Trophoblast cell (in vitro differentiated cells and primary cell): ENCODE data around the gene ZIC5.
"Not testable (repeated sequence)": the region's sequence is repeated elsewhere in the genome, so short reads cannot be mapped to it uniquely, and the experiment has no call there.

ENCODE experiments used
- DNase-seq, 2 donors: peaks; one replicate each; pipeline ENCODE4 v3.0.0-alpha.2; 2016
- H2AFZ ChIP-seq: 2 replicates; pipeline ENCODE4 v1.6.1; 2013; ENCODE audit warnings: low read length, moderate library complexity, mild to moderate bottlenecking; ENCODE audit not compliant: insufficient read depth, poor library complexity
- H2AK5ac ChIP-seq: 2 replicates; pipeline ENCODE4 v1.6.1; 2013; ENCODE audit warnings: mild to moderate bottlenecking, low read length
- H2BK120ac ChIP-seq: 2 replicates; pipeline ENCODE4 v1.6.1; 2013; ENCODE audit warnings: low read length, mild to moderate bottlenecking, moderate library complexity; ENCODE audit not compliant: insufficient read depth, poor library complexity
- H2BK12ac ChIP-seq: 2 replicates; pipeline ENCODE4 v1.6.1; 2013; ENCODE audit warnings: mild to moderate bottlenecking, low read length, moderate library complexity
- H2BK5ac ChIP-seq: 2 replicates; pipeline ENCODE4 v1.6.1; 2013; ENCODE audit warnings: low read length, low read depth, moderate library complexity, mild to moderate bottlenecking; ENCODE audit not compliant: poor library complexity
- H3K14ac ChIP-seq: 2 replicates; pipeline ENCODE4 v1.6.1; 2013; ENCODE audit warnings: mild to moderate bottlenecking, low read length
- H3K18ac ChIP-seq: 2 replicates; pipeline ENCODE4 v1.6.1; 2013; ENCODE audit warnings: mild to moderate bottlenecking, low read length
- H3K23ac ChIP-seq: 2 replicates; pipeline ENCODE4 v1.6.1; 2013; ENCODE audit warnings: low read length
- H3K27ac ChIP-seq: 2 replicates; pipeline ENCODE4 v1.5.1; 2013; ENCODE audit warnings: low read depth, mild to moderate bottlenecking, inconsistent platforms, low read length, moderate library complexity
- H3K27me3 ChIP-seq: 2 replicates; pipeline ENCODE4 v1.6.1; 2013; ENCODE audit warnings: inconsistent platforms, mild to moderate bottlenecking, low read length, moderate library complexity; ENCODE audit not compliant: insufficient read depth
- H3K36me3 ChIP-seq, 2 experiments: 1 replicate in 1 of 2; 2 replicates in 1 of 2; pipeline ENCODE4 v1.6.1; 2013; ENCODE audit warnings: low read length in 2 of 2, mild to moderate bottlenecking in 2 of 2, moderate library complexity in 1 of 2; ENCODE audit not compliant: insufficient read depth in 2 of 2, control insufficient read depth in 1 of 2
- H3K4ac ChIP-seq: 2 replicates; pipeline ENCODE4 v1.6.1; 2013; ENCODE audit warnings: low read depth, mild to moderate bottlenecking, low read length, moderate library complexity
- H3K4me1 ChIP-seq, 2 experiments: 1 replicate in 1 of 2; 2 replicates in 1 of 2; pipeline ENCODE4 v1.6.1; 2013; ENCODE audit warnings: low read length in 2 of 2, mild to moderate bottlenecking in 2 of 2, moderate library complexity in 1 of 2; ENCODE audit not compliant: insufficient read depth in 2 of 2, control insufficient read depth in 1 of 2
- H3K4me2 ChIP-seq: 2 replicates; pipeline ENCODE4 v1.6.1; 2013; ENCODE audit warnings: inconsistent platforms, mild to moderate bottlenecking, low read length, moderate library complexity
- H3K4me3 ChIP-seq: 2 replicates; pipeline ENCODE4 v1.5.1; 2013; ENCODE audit warnings: mild to moderate bottlenecking, low read depth, low read length, inconsistent platforms
- H3K79me1 ChIP-seq: one replicate; pipeline ENCODE4 v1.6.1; 2013; ENCODE audit warnings: low read length
- H3K79me2 ChIP-seq: 2 replicates; pipeline ENCODE4 v1.6.1; 2013; ENCODE audit warnings: low read length, mild to moderate bottlenecking; ENCODE audit not compliant: control insufficient read depth, insufficient read depth, poor library complexity
- H3K9ac ChIP-seq: 2 replicates; pipeline ENCODE4 v1.6.1; 2013; ENCODE audit warnings: mild to moderate bottlenecking, low read length
- H3K9me3 ChIP-seq: 2 replicates; pipeline ENCODE4 v1.6.1; 2013; ENCODE audit warnings: low read depth, mild to moderate bottlenecking, control low read depth, inconsistent platforms, low read length; ENCODE audit not compliant: insufficient read depth
- H4K12ac ChIP-seq: 2 replicates; pipeline ENCODE4 v1.6.1; 2013; ENCODE audit warnings: low read depth, mild to moderate bottlenecking, low read length, moderate library complexity
- H4K8ac ChIP-seq: 2 replicates; pipeline ENCODE4 v1.6.1; 2013; ENCODE audit warnings: low read depth, mild to moderate bottlenecking, low read length, moderate library complexity
- H4K91ac ChIP-seq: one replicate; pipeline ENCODE4 v1.6.1; 2013; ENCODE audit warnings: low read depth, mild to moderate bottlenecking, low read length, moderate library complexity
- WGBS: extraction: QIAGEN DNeasy Blood & Tissue Kit; methylation state at CpG from one replicate; pipeline ENCODE4 v1.1.7; 2013; ENCODE audit warnings: missing lambda C conversion rate; ENCODE audit not compliant: insufficient read length, insufficient coverage; ENCODE audit errors: extremely low coverage; 5-methylcytosine and 5-hydroxymethylcytosine counted together

Gene ZIC5

DNA sequence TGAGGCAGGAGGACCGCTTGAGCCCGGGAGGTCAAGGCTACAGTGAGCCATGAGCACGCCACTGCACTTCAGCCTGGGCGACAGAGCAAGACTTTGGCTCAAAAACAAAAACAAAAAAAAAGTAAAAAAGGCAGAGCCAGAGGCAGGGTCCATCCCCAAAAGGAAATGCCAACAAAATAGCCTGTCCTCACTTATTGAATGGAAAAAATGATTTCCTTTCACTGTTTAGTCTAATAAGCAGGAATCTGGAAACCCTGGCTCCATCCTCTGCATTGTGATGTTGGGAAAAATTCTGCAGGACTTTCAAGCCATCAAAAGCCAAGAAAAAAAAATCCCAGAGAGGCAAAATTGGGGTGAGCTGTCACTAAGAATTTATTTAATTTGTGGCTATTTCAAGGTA lies 23.2 kb downstream of the ZIC5 start:
- Histone ChIP-seq H2BK12ac (no peak overlapping the region), H3K9me3 (no peaks in the 10 kb centered on the region), H3K18ac (no peak overlapping the region), H3K79me2 (no peaks in the 10 kb centered on the region), H3K4me2 (no peak overlapping the region), H4K12ac (no peak overlapping the region), H4K8ac (no peak overlapping the region), H3K23ac (no peak overlapping the region), H2BK120ac (no peak overlapping the region), H3K4me1 (no peaks in the 10 kb centered on the region), H4K91ac (no peak overlapping the region), H3K27ac (no peak overlapping the region), H3K9ac (no peak overlapping the region), H3K36me3 (no peaks in the 10 kb centered on the region), H2AFZ (no peak overlapping the region), H3K14ac (no peak overlapping the region), H2BK5ac (no peak overlapping the region), H3K4me3 (no peak overlapping the region), H3K79me1 (no peaks in the 10 kb centered on the region), H3K27me3 (peaks cover 3% of the 10 kb centered on the region), H3K4ac (no peak overlapping the region), H2AK5ac (no peak overlapping the region)
- no peak for DNase-seq
- WGBS = no CpG with 5 or more reads among the region's 4 CpGs

GRCh38 chr13:99947666-99948065 lies 23.9 kb downstream of the ZIC5 start:
- no peak for DNase-seq
- H4K12ac ChIP-seq = no peak overlapping the region
- no peaks in the 10 kb centered on the region for H3K79me2 ChIP-seq
- H3K14ac ChIP-seq = no peak overlapping the region
- no peak overlapping the region for H4K91ac ChIP-seq
- H3K4me2 ChIP-seq = no peak overlapping the region
- WGBS = no CpG with 5 or more reads among the region's 2 CpGs
- no peaks in the 10 kb centered on the region for H3K36me3 ChIP-seq
- no peak overlapping the region for H3K9ac ChIP-seq
- no peak overlapping the region for H3K23ac ChIP-seq
- no peak overlapping the region for H3K4ac ChIP-seq
- no peaks in the 10 kb centered on the region for H3K4me1 ChIP-seq
- H2BK120ac ChIP-seq = no peak overlapping the region
- H3K27ac ChIP-seq = no peak overlapping the region
- H2BK5ac ChIP-seq = no peak overlapping the region
- no peak overlapping the region for H4K8ac ChIP-seq
- H2BK12ac ChIP-seq = no peak overlapping the region
- H3K18ac ChIP-seq = no peak overlapping the region
- no peak overlapping the region for H2AK5ac ChIP-seq
- no peak overlapping the region for H2AFZ ChIP-seq
- no peaks in the 10 kb centered on the region for H3K79me1 ChIP-seq
- H3K27me3 ChIP-seq = peaks cover 2% of the 10 kb centered on the region
- H3K4me3 ChIP-seq = no peak overlapping the region
- no peaks in the 10 kb centered on the region for H3K9me3 ChIP-seq

DNA sequence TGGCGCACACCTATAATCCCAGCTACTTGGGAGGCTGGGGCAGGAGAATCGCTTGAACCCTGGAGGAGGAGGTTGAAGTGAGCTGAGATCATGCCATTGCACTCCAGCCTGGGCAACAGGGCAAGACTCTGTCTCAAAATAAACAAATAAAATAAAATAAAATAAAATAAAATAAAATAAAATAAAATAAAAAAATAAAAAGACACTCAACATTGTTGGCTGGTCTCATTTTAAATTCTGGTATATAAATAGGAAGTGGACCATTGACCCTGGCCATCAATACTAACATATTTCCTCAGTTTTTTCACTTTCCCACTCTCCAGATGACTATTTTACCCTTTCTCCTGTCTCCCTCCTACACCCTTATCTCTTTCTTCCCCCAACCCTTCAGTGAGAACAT lies 26.1 kb downstream of the ZIC5 start:
- H2AK5ac ChIP-seq, H4K8ac ChIP-seq, H3K79me2 ChIP-seq, H2BK5ac ChIP-seq, H3K18ac ChIP-seq, H3K9ac ChIP-seq, H3K4ac ChIP-seq, H3K23ac ChIP-seq, H3K9me3 ChIP-seq, H3K4me3 ChIP-seq, H3K14ac ChIP-seq, H2BK12ac ChIP-seq, H3K4me2 ChIP-seq, H3K27ac ChIP-seq, DNase-seq, H4K91ac ChIP-seq, H3K36me3 ChIP-seq, H3K4me1 ChIP-seq, H2AFZ ChIP-seq, H2BK120ac ChIP-seq, H3K27me3 ChIP-seq, H3K79me1 ChIP-seq, H4K12ac ChIP-seq: not testable (repeated sequence)
- no CpG with 5 or more reads among the region's 2 CpGs for WGBS

DNA sequence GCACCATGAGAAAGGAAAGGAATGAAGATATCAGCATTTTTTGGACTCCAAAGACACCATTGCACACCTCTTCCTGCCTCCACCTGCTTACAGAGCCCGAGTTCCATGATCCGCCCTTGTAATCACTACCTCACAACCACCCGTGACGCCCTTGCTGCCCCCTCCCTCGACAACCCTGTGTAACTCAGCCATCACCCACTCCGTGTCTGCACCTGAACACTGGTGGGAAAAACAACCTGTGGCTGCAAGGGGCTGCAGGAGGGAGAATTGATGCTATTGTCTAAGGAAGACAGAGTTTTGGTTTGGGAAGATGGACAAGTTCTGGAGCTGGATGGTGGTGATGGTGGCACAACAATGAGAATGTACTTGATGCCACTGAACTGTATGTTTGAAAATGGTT lies 27.0 kb downstream of the ZIC5 start:
- Histone ChIP-seq H3K18ac (no peak overlapping the region), H3K79me1 (no peaks in the 10 kb centered on the region), H3K36me3 (no peaks in the 10 kb centered on the region), H4K8ac (no peak overlapping the region), H3K4ac (no peak overlapping the region), H3K9ac (no peak overlapping the region), H4K12ac (no peak overlapping the region), H2BK120ac (no peak overlapping the region), H3K23ac (no peak overlapping the region), H2BK12ac (no peak overlapping the region), H3K79me2 (no peaks in the 10 kb centered on the region), H3K14ac (no peak overlapping the region), H3K4me1 (no peaks in the 10 kb centered on the region), H3K9me3 (no peaks in the 10 kb centered on the region), H4K91ac (no peak overlapping the region), H2BK5ac (no peak overlapping the region), H3K4me2 (no peak overlapping the region), H3K27ac (no peak overlapping the region), H3K27me3 (no peaks in the 10 kb centered on the region), H2AK5ac (no peak overlapping the region), H3K4me3 (no peak overlapping the region), H2AFZ (no peak overlapping the region)
- DNase-seq = no peak
- no CpG with 5 or more reads among the region's 6 CpGs for WGBS
